ENCODE measurements around the gene DNAJA2. TPM values are rescaled to one million over a fixed set of nuclear protein-coding genes. Genes with fewer than 3 reads are reported as not detected.

Gene DNAJA2
- total and polyA plus RNA-seq, 2 of the 4 experiments (the other 2 are of a cell fraction): 18.6 to 53.9 TPM

GRCh38 chr16:46906360-46907060 is 67.0 kb downstream of the DNAJA2 start:
- no TSS peak for BruUV-seq (replicated peaks)
- no peak overlapping the region for H4K91ac ChIP-seq (ENCODE audit: insufficient read depth, low read depth, low read length)
- CTCF ChIA-PET: interaction anchor here (1.1 kb wide), 1 partner anchor 15 kb away, joined by 3 read pairs; no protein-coding TSS in a partner anchor
- H2AK9ac ChIP-seq (replicated peaks; ENCODE audit: low read depth, low read length, poor library complexity): no peak overlapping the region
- no peaks in the 10 kb centered on the region for H3K4me1 ChIP-seq (ENCODE audit: control insufficient read depth, insufficient read depth, low read length)
- no peak overlapping the region for H3K23ac ChIP-seq (ENCODE audit: low read depth, low read length)
- no peak overlapping the region for H2BK120ac ChIP-seq (ENCODE audit: low read depth, low read length)
- WGBS, 2 experiments (ENCODE audit: extremely low coverage in 2 of 2, insufficient read length in 1 of 2): 97% methylated on average over 5 of the region's 12 CpGs; no CpG with 5 or more reads in 1 of the 2 experiments
- no peak overlapping the region for H4K5ac ChIP-seq (ENCODE audit: low read depth, low read length)
- TF ChIP-seq ELK1 (IDR thresholded peaks at IDR 0.05; ENCODE audit: borderline replicate concordance, low read depth, low read length) (no peak), MAZ (IDR thresholded peaks at IDR 0.05; ENCODE audit: borderline replicate concordance, low read depth, low read length) (no peak), FOS (IDR thresholded peaks at IDR 0.05; ENCODE audit: low read depth, low read length) (no peak), POLR2A (IDR thresholded peaks at IDR 0.05; ENCODE audit: low read depth, low read length) (no peak), MXI1 (IDR thresholded peaks at IDR 0.05; ENCODE audit: borderline replicate concordance, low read depth, low read length) (no peak), CEBPB (IDR thresholded peaks at IDR 0.05; ENCODE audit: low read depth, low read length) (no peak), RCOR1 (IDR thresholded peaks at IDR 0.05; ENCODE audit: insufficient replicate concordance, low read length) (no peak), BHLHE40 (IDR thresholded peaks at IDR 0.05; ENCODE audit: low read depth, low read length) (no peak), CHD1 (IDR thresholded peaks at IDR 0.05; ENCODE audit: low read depth, low read length) (no peak), RAD21 (IDR thresholded peaks at IDR 0.05; ENCODE audit: low read length) (no peak), MAFK (IDR thresholded peaks at IDR 0.05; ENCODE audit: low read depth, low read length) (no peak), SMC3 (IDR thresholded peaks at IDR 0.05; ENCODE audit: low read depth, low read length) (no peak), RFX5 (IDR thresholded peaks at IDR 0.05; ENCODE audit: low read depth, low read length) (no peak), CTCF (conservative IDR thresholded peaks at IDR 0.05; ENCODE audit: low read depth, low read length) (no peak), USF2 (IDR thresholded peaks at IDR 0.05; ENCODE audit: low read depth, low read length) (no peak), NFE2L2 (IDR thresholded peaks at IDR 0.05; ENCODE audit: low read depth, low read length) (no peak)
- intact Hi-C loops (cut with micrococcal nuclease) (no loop called here), dilution Hi-C loops (cut with HindIII; ENCODE audit: low sequenced_read_pairs, unreplicated experiment) (no loop called here), in situ Hi-C loops (cut with MboI; ENCODE audit: low sequenced_read_pairs) (no loop called here)
- no peak overlapping the region for H4K8ac ChIP-seq (ENCODE audit: low read depth in 2 of 2, low read length in 2 of 2)
- H2AFZ ChIP-seq (replicated peaks; ENCODE audit: low read length, poor library complexity): no peak overlapping the region
- H3K27ac ChIP-seq (ENCODE audit: insufficient read depth, low read length): no peak overlapping the region
- DNase-seq (no peak), ATAC-seq (ENCODE audit: low read depth) (no peak)
- H3K9me3 ChIP-seq (ENCODE audit: control insufficient read depth, insufficient read depth, low read length): no peaks in the 10 kb centered on the region
- H3K27me3 ChIP-seq (ENCODE audit: control insufficient read depth, insufficient read depth, low read length): no peaks in the 10 kb centered on the region
- no peak overlapping the region for H3K18ac ChIP-seq (ENCODE audit: low read depth, low read length)
- H3K4me2 ChIP-seq (ENCODE audit: low read depth, low read length): no peak overlapping the region
- no peak overlapping the region for H2AK5ac ChIP-seq (ENCODE audit: low read depth, low read length)
- POLR2A ChIA-PET (ENCODE audit: unreplicated experiment): no interaction called here
- no peak overlapping the region for H3K14ac ChIP-seq (replicated peaks; ENCODE audit: low read depth, low read length)
- peaks cover 9% of the 10 kb centered on the region; the same call in 1 of the 2 replicates for H4K20me1 ChIP-seq (ENCODE audit: insufficient read depth, low read length)
- no peak overlapping the region for H3K56ac ChIP-seq (ENCODE audit: extremely low read depth, insufficient read depth, low read length)
- peaks cover 46% of the 10 kb centered on the region for H3K36me3 ChIP-seq (ENCODE audit: control insufficient read depth, insufficient read depth, low read length)
- no peaks in the 10 kb centered on the region for H3K9me1 ChIP-seq (ENCODE audit: insufficient read depth, low read length)
- H2BK5ac ChIP-seq (ENCODE audit: low read depth, low read length, poor library complexity, severe bottlenecking): no peak overlapping the region
- H3K4ac ChIP-seq (ENCODE audit: low read depth, low read length): no peak overlapping the region
- no peak overlapping the region for H2BK20ac ChIP-seq (ENCODE audit: low read depth, low read length)
- no peak overlapping the region for H3K9ac ChIP-seq (ENCODE audit: low read depth, low read length)
- H3K79me1 ChIP-seq (ENCODE audit: low read depth in 1 of 2, low read length in 2 of 2): peaks cover 6 to 11% of the 10 kb centered on the region in 2 experiments; a peak in 1 of 4 replicates
- no peak overlapping the region for H3K4me3 ChIP-seq (ENCODE audit: insufficient read depth, low read depth, low read length)
- H2BK15ac ChIP-seq (ENCODE audit: low read depth, low read length): no peak overlapping the region
